IMR-90 (cell line): ENCODE results near the gene CCP110. TPM values are rescaled to one million over a fixed set of nuclear protein-coding genes. Genes with fewer than 3 reads are reported as not detected.

ENCODE experiments used
- polyA plus RNA-seq, 3 experiments: library from polyadenylated mRNA; depleted of rRNA; stranded (reverse); fragments of >200 nt; gene quantifications; 2 replicates each; pipeline ENCODE4 v1.2.3, GENCODE V29; 2012; ENCODE audit warnings: low replicate concordance in 1 of 3
- total RNA-seq: library from RNA; depleted of rRNA; stranded (reverse); fragments of >200 nt; gene quantifications from 2 replicates; pipeline ENCODE4 v1.2.3, GENCODE V29; 2012; rRNA removed

CCP110 gene
- total and polyA plus RNA-seq, 2 of the 4 experiments (the other 2 are of a cell fraction) = 4.7 to 7.7 TPM

Other genes starting within 250 kb of the CCP110 start
- not detected in 2 replicates for gene CLEC19A, start 238.2 kb upstream of the CCP110 start, total RNA-seq
- not detected in 2 replicates for gene CLEC19A, start 238.2 kb upstream of the CCP110 start, polyA plus RNA-seq (2012; rRNA removed)
- not detected in 2 replicates for gene TMC5, start 106.1 kb upstream of the CCP110 start, total RNA-seq
- not detected in 2 replicates for gene TMC5, start 106.1 kb upstream of the CCP110 start, polyA plus RNA-seq (2012; rRNA removed)
- 62.4 and 64.2 TPM in 2 replicates for gene GDE1, start 1.8 kb upstream of the CCP110 start, total RNA-seq
- gene GDE1, start 1.8 kb upstream of the CCP110 start, polyA plus RNA-seq (2012; rRNA removed) = 36.7 and 50.1 TPM in 2 replicates
- gene VPS35L, start 31.8 kb downstream of the CCP110 start, total RNA-seq = 20.3 and 28.0 TPM in 2 replicates
- gene VPS35L, start 31.8 kb downstream of the CCP110 start, polyA plus RNA-seq (2012; rRNA removed) = 37.1 and 40.1 TPM in 2 replicates
- 8.4 and 10.6 TPM in 2 replicates for gene KNOP1, start 194.3 kb downstream of the CCP110 start, total RNA-seq
- 6.9 and 7.0 TPM in 2 replicates for gene KNOP1, start 194.3 kb downstream of the CCP110 start, polyA plus RNA-seq (2012; rRNA removed)
- gene IQCK, start 194.3 kb downstream of the CCP110 start, total RNA-seq = 4.2 and 5.4 TPM in 2 replicates
- 4.1 and 4.2 TPM in 2 replicates for gene IQCK, start 194.3 kb downstream of the CCP110 start, polyA plus RNA-seq (2012; rRNA removed)